Measurements from ENCODE around the gene ZNF195. TPM values are rescaled to one million over a fixed set of nuclear protein-coding genes. Genes with fewer than 3 reads are reported as not detected.
"Not testable (repeated sequence)": the region's sequence is repeated elsewhere in the genome, so short reads cannot be mapped to it uniquely, and the experiment has no call there.

Gene ZNF195
- total RNA-seq, 2 donors from 2014 or later: 46.8 to 53.9 TPM

GRCh38 chr11:3328503-3328902, 50.4 kb downstream of the ZNF195 start:
- not testable (repeated sequence) for H3K9me3 Mint-ChIP-seq; DNase-seq (ENCODE audit: low spot score); H3K4me3 Mint-ChIP-seq; H3K27me3 Mint-ChIP-seq; H3K27ac Mint-ChIP-seq; H3K36me3 Mint-ChIP-seq; H3K4me1 Mint-ChIP-seq (ENCODE audit: low read depth in 2 of 2)
- ATAC-seq: peak; percentile 59 to 83

GRCh38 chr11:3326450-3326849, 52.5 kb downstream of the ZNF195 start:
- H3K4me3 Mint-ChIP-seq; H3K4me1 Mint-ChIP-seq (ENCODE audit: low read depth in 2 of 2); H3K27me3 Mint-ChIP-seq; H3K36me3 Mint-ChIP-seq; H3K9me3 Mint-ChIP-seq; H3K27ac Mint-ChIP-seq; DNase-seq (ENCODE audit: low spot score); ATAC-seq: not testable (repeated sequence)

- H3K27ac Mint-ChIP-seq; H3K27me3 Mint-ChIP-seq; H3K4me1 Mint-ChIP-seq (ENCODE audit: low read depth in 2 of 2); DNase-seq (ENCODE audit: low spot score); H3K4me3 Mint-ChIP-seq; H3K9me3 Mint-ChIP-seq; H3K36me3 Mint-ChIP-seq: not testable (repeated sequence)
- ATAC-seq: peak; percentile 48 to 78
Observed at GRCh38 chr11:3324724-3325123, 54.2 kb downstream of the ZNF195 start.

Other genes starting within 250 kb of the ZNF195 start
- 10 to 100 TPM; 58.3 to 74.6 TPM for gene OSBPL5, start 213.8 kb downstream of the ZNF195 start, total RNA-seq
- not detected for gene MRGPRG, start 160.3 kb downstream of the ZNF195 start, total RNA-seq
- gene MRGPRE, start 146.7 kb downstream of the ZNF195 start, total RNA-seq: not detected

All from natural killer cell treated with Interleukin-12 subunit alpha and Interleukin-12 subunit beta and Interleukin-15 and Interleukin-18, amount 100 ng/mL, for 72 hours (primary cell).